WTC11 (cell line): ENCODE results near the gene UBAC2. TPM values are rescaled to one million over a fixed set of nuclear protein-coding genes. Genes with fewer than 3 reads are reported as not detected.

Source experiments
- ATAC-seq: fragments of 200-7000 bp; cut with Tn5 transposase; 2 replicates; pipeline ENCODE4 v1.10.0; 2021; ENCODE audit warnings: mild to moderate bottlenecking, moderate library complexity
- CTCF ChIA-PET: fragments of 300-600 bp; sonication (Branson Sonifier 250); formaldehyde crosslinking; loops from one replicate; lab custom pipeline; 2021; ENCODE audit warnings: antibody characterized with exemption; lab: Charles Lee
- POLR2A ChIA-PET: fragments of 350-600 bp; sonication (Branson Sonifier 250); formaldehyde crosslinking; loops from one replicate; lab custom pipeline; 2021; ENCODE audit warnings: antibody characterized with exemption; lab: Charles Lee
- DNase-seq: peaks from one replicate; pipeline ENCODE4 v3.0.0; 2021; ENCODE audit warnings: low spot score
- H3K27ac Mint-ChIP-seq: 2 replicates; pipeline ENCODE4 v1.8.0; 2021; ENCODE audit warnings: mixed read lengths
- H3K27me3 Mint-ChIP-seq: 2 replicates; pipeline ENCODE4 v1.8.0; 2021; ENCODE audit warnings: low read depth, mild to moderate bottlenecking, moderate library complexity, mixed read lengths
- H3K36me3 Mint-ChIP-seq: 2 replicates; pipeline ENCODE4 v1.8.0; 2021; ENCODE audit warnings: mixed read lengths
- H3K4me1 Mint-ChIP-seq: 2 replicates; pipeline ENCODE4 v1.8.0; 2022; ENCODE audit warnings: mixed read lengths
- H3K4me3 Mint-ChIP-seq: 2 replicates; pipeline ENCODE4 v1.8.0; 2021; ENCODE audit warnings: mild to moderate bottlenecking, moderate library complexity, mixed read lengths
- H3K9me3 Mint-ChIP-seq: 2 replicates; pipeline ENCODE4 v1.8.0; 2021; ENCODE audit warnings: mixed read lengths
- AR ChIP-seq: fragments of 250-450 bp; sonication (Bioruptor Pico); IDR thresholded peaks from 2 replicates; pipeline ENCODE4 v1.9.0; 2021; ENCODE audit warnings: mild to moderate bottlenecking
- ARID4B ChIP-seq: sonication (generic); formaldehyde crosslinking; IDR thresholded peaks from 2 replicates; pipeline ENCODE4 v1.8.0; 2023; ENCODE audit warnings: missing genetic modification reagents, mild to moderate bottlenecking, borderline replicate concordance
- ATF3 ChIP-seq: sonication (generic); formaldehyde crosslinking; conservative IDR thresholded peaks from 2 replicates; pipeline ENCODE4 v1.8.1; 2022; ENCODE audit warnings: mild to moderate bottlenecking, missing genetic modification reagents
- CDX4 ChIP-seq: fragments of 250-450 bp; sonication (Bioruptor Pico); IDR thresholded peaks from 2 replicates; pipeline ENCODE4 v1.9.0; 2021; ENCODE audit warnings: moderate library complexity, mild to moderate bottlenecking, inconsistent platforms, borderline replicate concordance
- CREM ChIP-seq: sonication (generic); formaldehyde crosslinking; IDR thresholded peaks from 2 replicates; pipeline ENCODE4 v1.8.1; 2022; ENCODE audit warnings: mild to moderate bottlenecking, missing genetic modification reagents, moderate library complexity
- CTCF ChIP-seq: fragments of 200-600 bp; IDR thresholded peaks from 2 replicates; pipeline ENCODE4 v1.8.0; 2022; ENCODE audit warnings: antibody characterized with exemption
- FOXP4 ChIP-seq: sonication (generic); formaldehyde crosslinking; IDR thresholded peaks from 2 replicates; pipeline ENCODE4 v1.8.0; 2022; ENCODE audit warnings: mild to moderate bottlenecking, missing genetic modification reagents
- IRF2 ChIP-seq: sonication (generic); formaldehyde crosslinking; IDR thresholded peaks from 2 replicates; pipeline ENCODE4 v1.8.0; 2022; ENCODE audit warnings: low read depth, missing genetic modification reagents, borderline replicate concordance
- PRRX2 ChIP-seq: fragments of 250-450 bp; sonication (Bioruptor Pico); IDR thresholded peaks from 2 replicates; pipeline ENCODE4 v1.8.0; 2021; ENCODE audit warnings: mild to moderate bottlenecking
- RORB ChIP-seq: fragments of 250-450 bp; sonication (Bioruptor Pico); IDR thresholded peaks from 2 replicates; pipeline ENCODE4 v1.9.0; 2021; ENCODE audit warnings: mild to moderate bottlenecking
- TEAD1 ChIP-seq: sonication (generic); formaldehyde crosslinking; IDR thresholded peaks from 2 replicates; pipeline ENCODE4 v1.8.0; 2022; ENCODE audit warnings: mild to moderate bottlenecking, missing genetic modification reagents
- USF2 ChIP-seq: sonication (generic); formaldehyde crosslinking; IDR thresholded peaks from 2 replicates; pipeline ENCODE4 v1.8.1; 2023; ENCODE audit warnings: mild to moderate bottlenecking, missing genetic modification reagents, moderate library complexity
- ZBTB21 ChIP-seq: sonication (generic); formaldehyde crosslinking; IDR thresholded peaks from 2 replicates; pipeline ENCODE4 v1.8.1; 2023; ENCODE audit warnings: mild to moderate bottlenecking, missing genetic modification reagents, borderline replicate concordance
- ZBTB43 ChIP-seq: sonication (generic); formaldehyde crosslinking; IDR thresholded peaks from 2 replicates; pipeline ENCODE4 v1.8.1; 2023; ENCODE audit warnings: mild to moderate bottlenecking, missing genetic modification reagents
- ZMAT4 ChIP-seq: fragments of 250-450 bp; sonication (Bioruptor Pico); IDR thresholded peaks from 2 replicates; pipeline ENCODE4 v1.9.0; 2021; ENCODE audit warnings: mild to moderate bottlenecking
- ZNF425 ChIP-seq: fragments of 250-450 bp; sonication (Bioruptor Pico); conservative IDR thresholded peaks from 2 replicates; pipeline ENCODE4 v1.9.0; 2021; ENCODE audit warnings: mild to moderate bottlenecking
- ZNF671 ChIP-seq: fragments of 250-450 bp; sonication (Bioruptor Pico); IDR thresholded peaks from 2 replicates; pipeline ENCODE4 v1.8.0; 2021; ENCODE audit warnings: mild to moderate bottlenecking
- total RNA-seq: library from RNA; stranded (reverse); gene quantifications from 3 replicates; pipeline ENCODE4 v1.2.3, GENCODE V29; 2021

UBAC2 gene
- total RNA-seq, 1 experiment from 2014 or later = 64.7 TPM

GRCh38 chr13:99258946-99259345 lies 58.3 kb downstream of the UBAC2 start (continued):
- TF ChIP-seq AR (CRISPR knock-in tag) (no peak), CTCF (no peak), ZNF425 (CRISPR knock-in tag) (no peak)

- H3K27ac Mint-ChIP-seq = peak overlapping the region; percentile 15
- peaks cover 16% of the 10 kb centered on the region for H3K4me1 Mint-ChIP-seq
- no peaks in the 10 kb centered on the region for H3K9me3 Mint-ChIP-seq
- no peaks in the 10 kb centered on the region for H3K36me3 Mint-ChIP-seq
- CTCF ChIA-PET = interaction anchor here (0.8 to 2.0 kb wide), 2 partner anchors 9 to 84 kb away, joined by 3 to 4 read pairs; no protein-coding TSS in a partner anchor
- ATAC-seq (no peak), DNase-seq (no peak)
- no peaks in the 10 kb centered on the region for H3K27me3 Mint-ChIP-seq
- POLR2A ChIA-PET = no interaction called here
- H3K4me3 Mint-ChIP-seq = no peak overlapping the region
- TF ChIP-seq CREM (no peak), ZMAT4 (CRISPR knock-in tag) (no peak), ARID4B (CRISPR knock-in tag) (no peak), IRF2 (CRISPR knock-in tag) (no peak), USF2 (CRISPR knock-in tag) (no peak), FOXP4 (no peak), TEAD1 (CRISPR knock-in tag) (no peak), ZBTB43 (CRISPR knock-in tag) (no peak), CDX4 (CRISPR knock-in tag) (no peak), RORB (CRISPR knock-in tag) (no peak), ATF3 (CRISPR knock-in tag) (no peak), ZNF671 (no peak), PRRX2 (CRISPR knock-in tag) (no peak), ZBTB21 (CRISPR knock-in tag) (no peak)
These were observed 59.6 kb downstream of the UBAC2 start for GRCh38 chr13:99260216-99260615.
